GM20000 (cell line): ENCODE measurements around the gene ARHGEF3.

Experiments used
- DNase-seq: peaks from one replicate; pipeline ENCODE4 v3.0.0; 2012; ENCODE audit warnings: low spot score
- CTCF ChIP-seq: IDR thresholded peaks from 2 replicates; pipeline ENCODE4 v1.5.1; 2012; ENCODE audit warnings: mild to moderate bottlenecking, control low read depth; ENCODE audit errors: extremely low read depth, missing control alignments

The ARHGEF3 gene

GRCh38 chr3:56812754-56813652 is 11.3 kb upstream of the ARHGEF3 start:
- TF ChIP-seq CTCF: no peak
- DNase-seq: no peak

- TF ChIP-seq CTCF: no peak
- no peak for DNase-seq
Measured at GRCh38 chr3:56811546-56812202, 9.9 kb upstream of the ARHGEF3 start.

- no peak for TF ChIP-seq CTCF
- DNase-seq: no peak
Measured at GRCh38 chr3:56810577-56811545, 9.1 kb upstream of the ARHGEF3 start.

- no peak for DNase-seq
- no peak for TF ChIP-seq CTCF
Measured at GRCh38 chr3:56806407-56806806, 4.7 kb upstream of the ARHGEF3 start.

- no peak for DNase-seq
- TF ChIP-seq CTCF: no peak
Measured at GRCh38 chr3:56802790-56803189, 1.0 kb upstream of the ARHGEF3 start.

- no peak for TF ChIP-seq CTCF
- no peak for DNase-seq
Measured at GRCh38 chr3:56802378-56802745, 613 bp upstream of the ARHGEF3 start.
